Dermis microvascular lymphatic vessel endothelial cell (primary cell): ENCODE data around the gene SRGAP3. TPM values are rescaled to one million over a fixed set of nuclear protein-coding genes. Genes with fewer than 3 reads are reported as not detected.

ENCODE experiments used
- DNase-seq, 2 donors: peaks; one replicate each; pipeline versions ENCODE4 v3.0.0 to v3.0.0-alpha.2; 2010; ENCODE audit warnings: low read depth in 2 of 2
- total RNA-seq: library from RNA; depleted of rRNA; stranded (reverse); fragments of >200 nt; gene quantifications from 2 replicates; pipeline ENCODE4 v1.2.1, GENCODE V29; 2014

SRGAP3 gene
- total RNA-seq, 1 donor from 2014 or later, result 1.0 TPM

DNA sequence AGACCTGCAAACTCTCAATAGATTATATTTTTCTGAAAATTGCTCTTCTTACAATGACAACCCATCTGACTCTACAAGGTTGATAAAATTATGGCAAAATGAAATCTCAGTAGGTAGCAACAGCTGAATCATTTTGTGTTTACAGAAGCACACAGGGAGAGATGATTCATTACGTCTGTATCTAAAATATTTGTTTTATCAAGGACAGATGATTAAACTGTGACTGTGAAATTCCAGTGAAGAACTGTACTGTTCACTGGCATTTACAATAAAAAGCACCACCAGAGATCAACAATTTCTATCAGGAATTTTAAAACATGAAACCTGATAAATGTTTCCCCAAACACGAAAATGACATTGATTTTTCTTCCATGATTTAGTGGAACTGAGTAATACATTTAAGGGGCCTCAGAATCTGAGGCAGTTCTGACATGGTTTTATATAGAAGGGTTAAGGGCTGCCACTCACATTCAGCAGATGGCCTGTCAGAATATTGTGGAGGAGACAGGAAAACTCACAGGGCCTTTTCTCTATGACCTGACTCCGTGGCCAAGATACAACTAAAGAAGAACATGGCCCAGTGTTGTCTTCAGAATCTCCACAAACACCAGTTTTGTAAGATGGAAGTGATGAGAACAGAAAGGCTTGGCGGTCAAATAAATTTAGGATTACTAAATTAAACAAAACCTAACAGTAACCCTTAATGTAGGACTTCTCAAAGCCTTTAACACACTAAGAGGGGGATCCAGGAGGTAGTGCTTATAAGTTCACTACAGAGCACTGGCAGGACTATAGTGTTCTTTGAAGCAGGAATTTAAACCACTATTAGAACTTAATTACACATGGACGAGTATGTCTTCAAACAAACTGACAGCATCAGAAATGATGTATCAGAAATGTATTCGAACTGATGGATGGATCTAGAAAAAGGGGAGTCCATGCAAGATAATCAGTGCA is 312.1 kb downstream of the SRGAP3 start:
- peak; percentile 82 to 85 for DNase-seq

DNA sequence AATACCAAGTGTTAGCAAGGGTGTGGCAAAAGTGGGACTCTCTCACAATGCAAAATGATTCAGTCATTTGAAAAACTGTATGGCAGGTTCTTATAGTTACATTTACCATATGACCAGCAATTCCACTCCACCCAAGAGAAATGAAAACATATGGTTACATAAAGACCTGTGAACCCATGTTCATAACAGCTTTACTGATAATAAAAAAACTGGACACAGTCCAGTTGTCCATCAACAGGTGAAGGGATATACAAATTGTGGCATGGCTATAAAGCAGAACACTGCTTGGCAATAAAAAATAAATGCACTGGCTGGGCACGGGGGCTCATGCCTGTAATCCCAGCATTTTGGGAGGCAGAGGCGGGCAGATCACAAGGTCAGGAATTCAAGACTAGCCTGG is 316.9 kb downstream of the SRGAP3 start:
- peak; percentile 39 for DNase-seq

DNA sequence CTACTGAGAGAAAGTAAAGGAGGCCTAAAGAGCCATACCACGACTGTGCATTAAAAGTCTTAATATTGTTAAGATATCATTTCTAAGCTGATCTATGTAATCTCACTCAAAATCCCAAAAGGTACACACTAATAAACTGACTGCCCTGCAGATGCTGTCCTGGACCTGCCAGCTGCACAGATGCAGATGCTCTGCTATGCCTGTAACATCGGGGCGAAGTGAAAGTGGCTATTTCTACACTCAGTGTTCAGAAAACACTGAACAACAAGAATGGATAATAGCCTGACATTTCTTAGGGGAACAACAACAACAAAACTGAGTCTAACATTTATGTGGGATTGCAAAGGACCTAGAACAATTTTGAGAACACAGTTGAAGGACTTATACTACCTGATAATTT is 318.1 kb downstream of the SRGAP3 start:
- DNase-seq, result no peak

Other genes starting within 250 kb of the SRGAP3 start
- gene THUMPD3, start 113.4 kb upstream of the SRGAP3 start, total RNA-seq, result 18.6 and 19.0 TPM in 2 replicates
- 25.5 and 38.8 TPM in 2 replicates for gene SETD5, start 148.0 kb upstream of the SRGAP3 start, total RNA-seq